Liver (tissue), 9 donors: Measurements from ENCODE around the gene CACNG6. TPM values are rescaled to one million over a fixed set of nuclear protein-coding genes. Genes with fewer than 3 reads are reported as not detected.

Experiments
- DNase-seq: peaks from one replicate; pipeline ENCODE4 v3.0.0-alpha.2; 2017; ENCODE audit warnings: low spot score
- H3K27ac ChIP-seq, 2 donors: one replicate each; pipeline ENCODE4 v1.7.0; 2013; ENCODE audit warnings: inconsistent platforms in 2 of 2, low read length in 2 of 2, control low read depth in 1 of 2, low read depth in 1 of 2, mild to moderate bottlenecking in 1 of 2
- H3K27me3 ChIP-seq, 4 donors: one replicate each; pipeline versions ENCODE4 v1.6.1 to v1.7.0; 2013; ENCODE audit warnings: low read length in 3 of 4, inconsistent platforms in 1 of 4, mild to moderate bottlenecking in 1 of 4, moderate library complexity in 1 of 4; ENCODE audit not compliant: control insufficient read depth in 4 of 4, insufficient read depth in 4 of 4
- H3K36me3 ChIP-seq, 4 donors: one replicate each; pipeline versions ENCODE4 v1.6.1 to v1.7.0; 2013; ENCODE audit warnings: low read length in 3 of 4, mild to moderate bottlenecking in 3 of 4, low read depth in 1 of 4, moderate library complexity in 1 of 4; ENCODE audit not compliant: control insufficient read depth in 4 of 4, insufficient read depth in 3 of 4
- H3K4me1 ChIP-seq, 4 donors: one replicate each; pipeline versions ENCODE4 v1.6.1 to v1.7.0; 2013; ENCODE audit warnings: low read length in 3 of 4, mild to moderate bottlenecking in 3 of 4, moderate library complexity in 1 of 4; ENCODE audit not compliant: control insufficient read depth in 4 of 4, insufficient read depth in 4 of 4
- H3K4me3 ChIP-seq, 3 donors: one replicate each; pipeline versions ENCODE4 v1.6.1 to v1.7.0; 2013; ENCODE audit warnings: low read length in 3 of 3, control low read depth in 1 of 3, low read depth in 1 of 3, mild to moderate bottlenecking in 1 of 3
- H3K9ac ChIP-seq, 2 donors: one replicate each; pipeline ENCODE4 v1.7.0; 2013; ENCODE audit warnings: low read length in 2 of 2, mild to moderate bottlenecking in 2 of 2, moderate library complexity in 2 of 2, control low read depth in 1 of 2, low read depth in 1 of 2
- H3K9me3 ChIP-seq, 4 donors: one replicate each; pipeline versions ENCODE4 v1.6.1 to v1.7.0; 2013; ENCODE audit warnings: low read length in 3 of 4; ENCODE audit not compliant: control insufficient read depth in 4 of 4
- ATF3 ChIP-seq: IDR thresholded peaks from 2 replicates; pipeline ENCODE4 v1.6.1; 2016; ENCODE audit warnings: antibody characterized with exemption
- CTCF ChIP-seq: fragments of 150-350 bp; IDR thresholded peaks from 2 replicates; pipeline ENCODE4 v1.5.1; 2017; ENCODE audit warnings: improper control_type of control experiment, low read depth, low read length; ENCODE audit not compliant: missing input control
- EGR1 ChIP-seq, 2 donors: IDR thresholded peaks; 2 replicates each; pipeline ENCODE4 v1.6.1; 2016 to 2018; ENCODE audit warnings: antibody characterized with exemption in 2 of 2, low read depth in 2 of 2
- FOXA1 ChIP-seq: IDR thresholded peaks from 2 replicates; pipeline ENCODE4 v1.6.1; 2016; ENCODE audit warnings: antibody characterized with exemption
- FOXA2 ChIP-seq: IDR thresholded peaks from 2 replicates; pipeline ENCODE4 v1.6.1; 2016; ENCODE audit warnings: antibody characterized with exemption
- GABPA ChIP-seq, 2 donors: IDR thresholded peaks in 1 of 2; conservative IDR thresholded peaks in 1 of 2; 2 replicates each; pipeline ENCODE4 v1.6.1; 2016; ENCODE audit warnings: antibody characterized with exemption in 2 of 2, mild to moderate bottlenecking in 1 of 2, moderate library complexity in 1 of 2
- HNF4A ChIP-seq, 2 donors: conservative IDR thresholded peaks; 2 replicates each; pipeline ENCODE4 v1.6.1; 2016; ENCODE audit warnings: antibody characterized with exemption in 2 of 2, mild to moderate bottlenecking in 2 of 2
- JUND ChIP-seq, 2 donors: IDR thresholded peaks; 2 replicates each; pipeline ENCODE4 v1.6.1; 2016; ENCODE audit warnings: antibody characterized with exemption in 2 of 2
- MAX ChIP-seq: IDR thresholded peaks from 2 replicates; pipeline ENCODE4 v1.6.1; 2016; ENCODE audit warnings: antibody characterized with exemption
- NR2F2 ChIP-seq: IDR thresholded peaks from 2 replicates; pipeline ENCODE4 v1.6.1; 2016; ENCODE audit warnings: antibody characterized with exemption
- RAD21 ChIP-seq, 2 donors: IDR thresholded peaks; 2 replicates each; pipeline ENCODE4 v1.6.1; 2016; ENCODE audit warnings: antibody characterized with exemption in 2 of 2, mild to moderate bottlenecking in 2 of 2
- RXRA ChIP-seq, 2 donors: IDR thresholded peaks; 2 replicates each; pipeline ENCODE4 v1.6.1; 2017 to 2018; ENCODE audit warnings: antibody characterized with exemption in 2 of 2, mild to moderate bottlenecking in 1 of 2
- SP1 ChIP-seq: IDR thresholded peaks from 2 replicates; pipeline ENCODE4 v1.6.1; 2018; ENCODE audit warnings: antibody characterized with exemption, mild to moderate bottlenecking
- TAF1 ChIP-seq: conservative IDR thresholded peaks from 2 replicates; pipeline ENCODE4 v1.6.1; 2016; ENCODE audit warnings: antibody characterized with exemption, mild to moderate bottlenecking
- YY1 ChIP-seq: IDR thresholded peaks from 2 replicates; pipeline ENCODE4 v1.6.1; 2016; ENCODE audit warnings: antibody characterized with exemption, mild to moderate bottlenecking
- WGBS: extraction: QIAGEN DNeasy Blood & Tissue Kit; methylation state at CpG from one replicate; pipeline ENCODE4 v1.1.7; 2013; 5-methylcytosine and 5-hydroxymethylcytosine counted together
- polyA plus RNA-seq, 2 donors: library from polyadenylated mRNA; stranded (reverse) in 1 of 2; unstranded in 1 of 2; fragments of 200-250 nt in 1 of 2; fragments of >200 nt in 1 of 2; fragmentation: Nextera tagmentation in 1 of 2; extraction: Ambion mirVana in 1 of 2; gene quantifications; one replicate each; pipeline versions ENCODE4 v1.2.1 to v1.2.3, GENCODE V29; 2013 to 2015
- total RNA-seq, 2 donors: library from RNA; depleted of rRNA; stranded (reverse); fragments of >200 nt; gene quantifications; one replicate each; pipeline ENCODE4 v1.2.3, GENCODE V29; 2014
- TF ChIP-seq, protein P1 (sequence below): IDR thresholded peaks from 2 replicates; pipeline ENCODE4 v1.6.1; 2016; ENCODE audit warnings: antibody characterized with exemption, mild to moderate bottlenecking
- donor health status: healthy.
- donor health status: healthy.
- donor health status: healthy.
- donor health status: healthy.
- donor health status: healthy.

The CACNG6 gene
- total and polyA plus RNA-seq, 4 donors: not detected

- 86% methylated on average over 8 of the region's 8 CpGs for WGBS
- Histone ChIP-seq H3K4me1 (no peaks in the 10 kb centered on the region), H3K27me3 (no peaks in the 10 kb centered on the region), H3K4me3 (no peak overlapping the region), H3K27ac (no peak overlapping the region), H3K9ac (no peak overlapping the region), H3K36me3 (no peaks in the 10 kb centered on the region), H3K9me3 (no peaks in the 10 kb centered on the region)
- TF ChIP-seq SP1: no peak
- no peak for TF ChIP-seq RAD21 (IDR thresholded peaks at IDR 0.05)
- DNase-seq: no peak
Measured at GRCh38 chr19:54021363-54021762, 29.9 kb downstream of the CACNG6 start.

GRCh38 chr19:54021932-54022331, 30.5 kb downstream of the CACNG6 start:
- H3K9me3 ChIP-seq: no peaks in the 10 kb centered on the region
- H3K27me3 ChIP-seq: no peaks in the 10 kb centered on the region
- no peak overlapping the region for H3K27ac ChIP-seq
- no peak for TF ChIP-seq GABPA (IDR thresholded peaks at IDR 0.05 in 1 of 2, conservative IDR thresholded peaks at IDR 0.05 in 1 of 2)
- no peaks in the 10 kb centered on the region for H3K36me3 ChIP-seq
- no peak overlapping the region for H3K4me3 ChIP-seq
- H3K9ac ChIP-seq: no peak overlapping the region
- 77% methylated on average over 13 of the region's 13 CpGs for WGBS
- DNase-seq: no peak
- H3K4me1 ChIP-seq: no peaks in the 10 kb centered on the region

DNA sequence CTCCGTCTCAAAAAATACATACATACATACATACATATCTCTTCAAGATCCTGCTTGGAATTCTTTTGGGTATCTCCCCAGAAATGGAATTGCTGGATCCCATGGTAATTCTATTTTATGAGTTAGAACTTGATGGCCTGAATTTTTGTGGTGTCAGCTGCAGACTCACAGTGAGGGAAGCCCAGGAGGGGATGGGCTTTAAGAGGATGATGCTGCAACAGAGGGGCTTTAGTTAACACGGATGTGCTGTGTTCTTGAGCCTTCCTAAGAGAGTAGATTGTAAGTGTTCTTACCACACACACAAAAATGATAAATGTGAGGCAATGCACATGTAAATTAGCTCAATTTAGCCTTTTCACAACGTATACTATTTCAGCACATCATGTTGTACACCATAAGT, 31.8 kb downstream of the CACNG6 start:
- no peak for DNase-seq
- WGBS: 36% methylated on average over 3 of the region's 3 CpGs
- H3K9ac ChIP-seq: no peak overlapping the region
- H3K4me3 ChIP-seq: no peak overlapping the region
- H3K27ac ChIP-seq: no peak overlapping the region
- H3K27me3 ChIP-seq: no peaks in the 10 kb centered on the region
- no peaks in the 10 kb centered on the region for H3K9me3 ChIP-seq
- H3K36me3 ChIP-seq: no peaks in the 10 kb centered on the region
- no peaks in the 10 kb centered on the region for H3K4me1 ChIP-seq
- no peak for TF ChIP-seq TAF1
- no peak for TF ChIP-seq NR2F2
- TF ChIP-seq HNF4A (conservative IDR thresholded peaks at IDR 0.05): no peak
- no peak for TF ChIP-seq EGR1 (IDR thresholded peaks at IDR 0.05; ENCODE audit: low read depth in 2 of 2)
- no peak for TF ChIP-seq FOXA1
- no peak for TF ChIP-seq MAX

- WGBS: 72% methylated on average over 9 of the region's 9 CpGs
- TF ChIP-seq HNF4A (conservative IDR thresholded peaks at IDR 0.05) (no peak), SP1 (no peak), GABPA (IDR thresholded peaks at IDR 0.05 in 1 of 2, conservative IDR thresholded peaks at IDR 0.05 in 1 of 2) (no peak), JUND (IDR thresholded peaks at IDR 0.05) (no peak), FOXA2 (no peak), RAD21 (IDR thresholded peaks at IDR 0.05) (no peak), TAF1 (no peak), ATF3 (no peak), YY1 (no peak), EGR1 (IDR thresholded peaks at IDR 0.05; ENCODE audit: low read depth in 2 of 2) (no peak), NR2F2 (no peak), RXRA (IDR thresholded peaks at IDR 0.05) (no peak), FOXA1 (no peak), MAX (no peak), CTCF (no peak)
- TF ChIP-seq, protein P1, sequence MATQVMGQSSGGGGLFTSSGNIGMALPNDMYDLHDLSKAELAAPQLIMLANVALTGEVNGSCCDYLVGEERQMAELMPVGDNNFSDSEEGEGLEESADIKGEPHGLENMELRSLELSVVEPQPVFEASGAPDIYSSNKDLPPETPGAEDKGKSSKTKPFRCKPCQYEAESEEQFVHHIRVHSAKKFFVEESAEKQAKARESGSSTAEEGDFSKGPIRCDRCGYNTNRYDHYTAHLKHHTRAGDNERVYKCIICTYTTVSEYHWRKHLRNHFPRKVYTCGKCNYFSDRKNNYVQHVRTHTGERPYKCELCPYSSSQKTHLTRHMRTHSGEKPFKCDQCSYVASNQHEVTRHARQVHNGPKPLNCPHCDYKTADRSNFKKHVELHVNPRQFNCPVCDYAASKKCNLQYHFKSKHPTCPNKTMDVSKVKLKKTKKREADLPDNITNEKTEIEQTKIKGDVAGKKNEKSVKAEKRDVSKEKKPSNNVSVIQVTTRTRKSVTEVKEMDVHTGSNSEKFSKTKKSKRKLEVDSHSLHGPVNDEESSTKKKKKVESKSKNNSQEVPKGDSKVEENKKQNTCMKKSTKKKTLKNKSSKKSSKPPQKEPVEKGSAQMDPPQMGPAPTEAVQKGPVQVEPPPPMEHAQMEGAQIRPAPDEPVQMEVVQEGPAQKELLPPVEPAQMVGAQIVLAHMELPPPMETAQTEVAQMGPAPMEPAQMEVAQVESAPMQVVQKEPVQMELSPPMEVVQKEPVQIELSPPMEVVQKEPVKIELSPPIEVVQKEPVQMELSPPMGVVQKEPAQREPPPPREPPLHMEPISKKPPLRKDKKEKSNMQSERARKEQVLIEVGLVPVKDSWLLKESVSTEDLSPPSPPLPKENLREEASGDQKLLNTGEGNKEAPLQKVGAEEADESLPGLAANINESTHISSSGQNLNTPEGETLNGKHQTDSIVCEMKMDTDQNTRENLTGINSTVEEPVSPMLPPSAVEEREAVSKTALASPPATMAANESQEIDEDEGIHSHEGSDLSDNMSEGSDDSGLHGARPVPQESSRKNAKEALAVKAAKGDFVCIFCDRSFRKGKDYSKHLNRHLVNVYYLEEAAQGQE: no peak
- no peaks in the 10 kb centered on the region for H3K36me3 ChIP-seq
- H3K9ac ChIP-seq: no peak overlapping the region
- H3K9me3 ChIP-seq: no peaks in the 10 kb centered on the region
- no peak overlapping the region for H3K4me3 ChIP-seq
- H3K27me3 ChIP-seq: no peaks in the 10 kb centered on the region
- H3K4me1 ChIP-seq: no peaks in the 10 kb centered on the region
- DNase-seq: no peak
- no peak overlapping the region for H3K27ac ChIP-seq
Measured at GRCh38 chr19:54024660-54025059, 33.2 kb downstream of the CACNG6 start.
